Smooth muscle cell (in vitro differentiated cells): Measurements from ENCODE around the gene SGF29. TPM values are rescaled to one million over a fixed set of nuclear protein-coding genes. Genes with fewer than 3 reads are reported as not detected.

Experiments used
- DNase-seq: peaks from one replicate; lab custom pipeline; 2025; ENCODE audit not compliant: unreplicated experiment; lab: John Stamatoyannopoulos, UW
- H2AFZ ChIP-seq: fragments of 200-600 bp; sonication (generic); 2 replicates; pipeline ENCODE4 v1.6.0; 2016; ENCODE audit warnings: antibody characterized with exemption, low read depth, mild to moderate bottlenecking
- H3F3A ChIP-seq: fragments of 200-600 bp; sonication (generic); 2 replicates; pipeline ENCODE4 v1.6.0; 2017; ENCODE audit warnings: antibody characterized with exemption, low read depth
- H3K27ac ChIP-seq: fragments of 200-600 bp; sonication (generic); 2 replicates; pipeline ENCODE4 v1.5.1; 2016; ENCODE audit warnings: low read depth, mild to moderate bottlenecking
- H3K27me3 ChIP-seq: fragments of 200-600 bp; sonication (generic); 2 replicates; pipeline ENCODE4 v1.6.1; 2016; ENCODE audit warnings: low read depth, mild to moderate bottlenecking
- H3K36me3 ChIP-seq: fragments of 200-600 bp; sonication (generic); 2 replicates; pipeline ENCODE4 v1.5.1; 2016; ENCODE audit warnings: low read depth
- H3K4me1 ChIP-seq: fragments of 200-600 bp; sonication (generic); 2 replicates; pipeline ENCODE4 v1.5.1; 2016; ENCODE audit warnings: low read depth
- H3K4me2 ChIP-seq: fragments of 200-600 bp; sonication (generic); 2 replicates; pipeline ENCODE4 v1.6.0; 2016; ENCODE audit warnings: mild to moderate bottlenecking
- H3K4me3 ChIP-seq: fragments of 200-600 bp; sonication (generic); 2 replicates; pipeline ENCODE4 v1.5.1; 2016; ENCODE audit warnings: mild to moderate bottlenecking
- H3K79me2 ChIP-seq: fragments of 200-600 bp; sonication (generic); 2 replicates; pipeline ENCODE4 v1.6.0; 2016; ENCODE audit warnings: low read depth, mild to moderate bottlenecking
- H3K9ac ChIP-seq: fragments of 200-600 bp; sonication (generic); 2 replicates; pipeline ENCODE4 v1.6.0; 2016; ENCODE audit warnings: low read depth
- H3K9me3 ChIP-seq: fragments of 200-600 bp; sonication (generic); replicated peaks from 2 replicates; pipeline ENCODE4 v1.5.1; 2016; ENCODE audit warnings: low read depth
- H4K20me1 ChIP-seq: fragments of 200-600 bp; sonication (generic); 2 replicates; pipeline ENCODE4 v1.6.0; 2016; ENCODE audit warnings: low read depth
- CTCF ChIP-seq: fragments of 200-600 bp; sonication (generic); IDR thresholded peaks from 2 replicates; pipeline ENCODE4 v1.5.1; 2017; ENCODE audit warnings: borderline replicate concordance, mild to moderate bottlenecking, antibody characterized with exemption; ENCODE audit not compliant: insufficient read depth, poor library complexity, severe bottlenecking
- WGBS: methylation state at CpG from one replicate; pipeline ENCODE4 v1.1.7; 2016; ENCODE audit warnings: low lambda C conversion rate; 5-methylcytosine and 5-hydroxymethylcytosine counted together
- polyA plus RNA-seq: library from polyadenylated mRNA; unstranded; fragments of >200 nt; fragmentation: Nextera tagmentation; extraction: Ambion mirVana; gene quantifications from 2 replicates; pipeline ENCODE4 v1.2.1, GENCODE V29; 2016
- total RNA-seq: library from RNA; depleted of rRNA; stranded (reverse); fragments of >200 nt; gene quantifications from 2 replicates; pipeline ENCODE4 v1.2.3, GENCODE V29; 2014

Gene SGF29
- total and polyA plus RNA-seq, 2 experiments from 2014 or later = 5.7 to 9.4 TPM

GRCh38 chr16:28511031-28511430, 42.7 kb upstream of the SGF29 start:
- no peaks in the 10 kb centered on the region for H4K20me1 ChIP-seq
- no peaks in the 10 kb centered on the region for H3K79me2 ChIP-seq
- no peak overlapping the region for H2AFZ ChIP-seq
- no peak for DNase-seq
- no peak overlapping the region for H3K27ac ChIP-seq
- no peak for TF ChIP-seq CTCF
- no peaks in the 10 kb centered on the region for H3K4me1 ChIP-seq
- no peak overlapping the region for H3K4me2 ChIP-seq
- H3K4me3 ChIP-seq = no peak overlapping the region
- no peaks in the 10 kb centered on the region for H3F3A ChIP-seq
- H3K9me3 ChIP-seq = no peaks in the 10 kb centered on the region
- H3K27me3 ChIP-seq = no peaks in the 10 kb centered on the region
- no peak overlapping the region for H3K9ac ChIP-seq
- no peaks in the 10 kb centered on the region for H3K36me3 ChIP-seq
- WGBS = 87% methylated on average over 3 of the region's 3 CpGs

GRCh38 chr16:28511801-28512789, 41.6 kb upstream of the SGF29 start:
- H2AFZ ChIP-seq = no peak overlapping the region
- H3K4me1 ChIP-seq = no peaks in the 10 kb centered on the region
- WGBS = 90% methylated on average over 21 of the region's 21 CpGs
- no peaks in the 10 kb centered on the region for H3F3A ChIP-seq
- H3K9me3 ChIP-seq = no peaks in the 10 kb centered on the region
- no peak overlapping the region for H3K4me3 ChIP-seq
- no peaks in the 10 kb centered on the region for H3K79me2 ChIP-seq
- no peak overlapping the region for H3K4me2 ChIP-seq
- DNase-seq = no peak
- H3K27ac ChIP-seq = no peak overlapping the region
- no peaks in the 10 kb centered on the region for H3K36me3 ChIP-seq
- H4K20me1 ChIP-seq = no peaks in the 10 kb centered on the region
- H3K9ac ChIP-seq = no peak overlapping the region
- no peak for TF ChIP-seq CTCF
- H3K27me3 ChIP-seq = no peaks in the 10 kb centered on the region

GRCh38 chr16:28513484-28514181, 40.1 kb upstream of the SGF29 start:
- no peaks in the 10 kb centered on the region for H3K79me2 ChIP-seq
- no peak for DNase-seq
- H3K4me1 ChIP-seq = no peaks in the 10 kb centered on the region
- H3K9me3 ChIP-seq = no peaks in the 10 kb centered on the region
- TF ChIP-seq CTCF = no peak
- H2AFZ ChIP-seq = peak overlapping the region; percentile 74
- H4K20me1 ChIP-seq = no peaks in the 10 kb centered on the region
- H3K9ac ChIP-seq = no peak overlapping the region
- no peak overlapping the region for H3K4me3 ChIP-seq
- WGBS = 79% methylated on average over 12 of the region's 12 CpGs
- no peaks in the 10 kb centered on the region for H3K27me3 ChIP-seq
- H3K4me2 ChIP-seq = no peak overlapping the region
- no peaks in the 10 kb centered on the region for H3F3A ChIP-seq
- no peak overlapping the region for H3K27ac ChIP-seq
- no peaks in the 10 kb centered on the region for H3K36me3 ChIP-seq
